Renal cortex interstitium (tissue), 11 donors: ENCODE measurements around the gene GNAO1. TPM values are rescaled to one million over a fixed set of nuclear protein-coding genes. Genes with fewer than 3 reads are reported as not detected.
A peak's percentile ranks its signal among the peaks of the same experiment; 100 is the strongest.

Experiments
- DNase-seq, 11 donors: peaks; one replicate each; pipeline ENCODE4 v3.0.0-alpha.2; 2013; ENCODE audit warnings: low read depth in 9 of 11, low spot score in 4 of 11; ENCODE audit errors: extremely low read depth in 1 of 11
- polyA plus RNA-seq, 3 donors: library from polyadenylated mRNA; unstranded; fragments of 120-200 nt; gene quantifications; one replicate each; pipeline ENCODE4 v1.2.1, GENCODE V29; 2013; ENCODE audit not compliant: insufficient read length in 3 of 3

GNAO1 gene
- polyA plus RNA-seq, 3 donors, result 4.8 to 6.9 (median 6.9) TPM

- DNase-seq, result peak; percentile 60 to 85 (median 73)
These were observed 126.9 kb downstream of the GNAO1 start for GRCh38 chr16:56317998-56318826.

- no peak for DNase-seq
These were observed 127.5 kb downstream of the GNAO1 start for GRCh38 chr16:56318827-56319140.

- no peak for DNase-seq
These were observed 128.1 kb downstream of the GNAO1 start for GRCh38 chr16:56319376-56319775.

- no peak for DNase-seq
These were observed 128.8 kb downstream of the GNAO1 start for GRCh38 chr16:56320056-56320455.

GRCh38 chr16:56320811-56321558 is 129.7 kb downstream of the GNAO1 start:
- no peak for DNase-seq

- DNase-seq, result no peak
These were observed 130.3 kb downstream of the GNAO1 start for GRCh38 chr16:56321571-56321970.

GRCh38 chr16:56324406-56324805 is 133.1 kb downstream of the GNAO1 start:
- no peak for DNase-seq

GRCh38 chr16:56325956-56326355 is 134.7 kb downstream of the GNAO1 start:
- DNase-seq, result no peak

GRCh38 chr16:56327071-56327928 is 136.0 kb downstream of the GNAO1 start:
- no peak for DNase-seq

GRCh38 chr16:56327929-56328258 is 136.6 kb downstream of the GNAO1 start:
- no peak for DNase-seq

- no peak for DNase-seq
These were observed 137.2 kb downstream of the GNAO1 start for GRCh38 chr16:56328276-56329022.

- no peak for DNase-seq
These were observed 138.6 kb downstream of the GNAO1 start for GRCh38 chr16:56329887-56330286.

GRCh38 chr16:56330476-56330875 is 139.2 kb downstream of the GNAO1 start:
- DNase-seq, result no peak

GRCh38 chr16:56331399-56331798 is 140.1 kb downstream of the GNAO1 start:
- no peak for DNase-seq

- DNase-seq, result no peak
These were observed 140.6 kb downstream of the GNAO1 start for GRCh38 chr16:56331915-56332314.

- DNase-seq, result peak in 4 of 11 donors; percentile 24 to 48 (median 30)
These were observed 141.3 kb downstream of the GNAO1 start for GRCh38 chr16:56332464-56333079.

- DNase-seq, result no peak
These were observed 143.5 kb downstream of the GNAO1 start for GRCh38 chr16:56334761-56335160.

GRCh38 chr16:56336071-56336688 is 144.9 kb downstream of the GNAO1 start:
- DNase-seq, result no peak
